ENCODE results near the gene PARP9. TPM values are rescaled to one million over a fixed set of nuclear protein-coding genes. Genes with fewer than 3 reads are reported as not detected.
A peak's percentile ranks its signal among the peaks of the same experiment; 100 is the strongest.

Gene PARP9
- 31.5 TPM for total RNA-seq (ENCODE audit: insufficient read depth, low replicate concordance)

DNA sequence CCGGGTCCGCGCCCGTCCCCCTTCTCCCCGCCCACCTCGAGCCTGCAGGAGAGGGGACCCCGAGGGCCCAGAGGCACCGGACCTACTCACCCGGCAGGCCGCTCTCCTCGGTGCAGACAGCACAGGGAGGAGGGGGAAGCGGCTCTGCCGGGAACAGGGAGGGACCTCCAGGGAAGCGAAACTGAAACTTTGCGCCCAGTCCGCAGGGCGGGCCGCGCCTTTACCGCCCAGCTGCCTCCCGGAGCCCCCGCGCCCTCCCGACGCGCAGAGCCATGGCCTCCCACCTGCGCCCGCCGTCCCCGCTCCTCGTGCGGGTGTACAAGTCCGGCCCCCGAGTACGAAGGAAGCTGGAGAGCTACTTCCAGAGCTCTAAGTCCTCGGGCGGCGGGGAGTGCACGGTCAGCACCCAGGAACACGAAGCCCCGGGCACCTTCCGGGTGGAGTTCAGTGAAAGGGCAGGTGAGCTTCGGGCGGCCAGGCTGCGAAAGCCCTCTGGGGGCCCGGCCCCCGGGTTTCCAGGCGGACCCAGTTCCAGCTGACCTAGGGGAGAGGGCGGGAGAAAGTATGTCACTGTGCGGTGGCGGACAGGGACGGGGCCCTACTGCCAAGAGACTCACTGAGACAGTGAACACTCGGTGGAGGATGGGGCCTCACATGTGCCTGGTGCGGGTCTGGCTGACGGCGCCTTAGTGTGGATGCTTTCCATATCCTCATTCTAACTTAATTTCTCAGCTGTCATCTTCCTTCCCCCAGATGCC is at the start of gene PARP9, which contains the start of gene DTX3L:
Gene PARP9 (minus strand): TSS at position 146 of the 758 bp plus-strand sequence. CDS start 4,680 bp downstream, outside the sequence.
Gene DTX3L (plus strand): TSS at position 184 of the 758 bp plus-strand sequence. CDS start 89 bp downstream, at position 273.
- DNase-seq (ENCODE audit: low spot score), result peak; percentile 85

DNA sequence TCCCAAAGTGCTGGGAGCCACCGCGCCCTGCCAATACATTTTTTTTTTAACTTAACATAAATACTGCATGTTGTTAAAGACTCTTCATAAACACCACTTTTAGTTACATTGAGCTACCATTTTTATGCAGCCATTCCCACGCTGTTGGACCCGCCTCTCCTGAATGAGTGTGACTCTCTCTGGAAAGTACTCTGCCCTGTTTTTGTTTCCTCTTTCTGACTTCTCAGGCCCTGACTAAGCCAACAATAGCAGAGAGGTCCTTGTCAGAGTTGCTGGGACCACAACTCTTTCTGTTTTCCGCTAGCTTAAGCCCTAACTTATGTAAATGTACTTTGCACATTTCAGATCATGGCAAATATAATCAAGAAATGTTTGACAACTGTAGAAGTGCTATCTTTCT is 48.6 kb upstream of the PARP9 start:
- DNase-seq (ENCODE audit: low spot score), result no peak

DNA sequence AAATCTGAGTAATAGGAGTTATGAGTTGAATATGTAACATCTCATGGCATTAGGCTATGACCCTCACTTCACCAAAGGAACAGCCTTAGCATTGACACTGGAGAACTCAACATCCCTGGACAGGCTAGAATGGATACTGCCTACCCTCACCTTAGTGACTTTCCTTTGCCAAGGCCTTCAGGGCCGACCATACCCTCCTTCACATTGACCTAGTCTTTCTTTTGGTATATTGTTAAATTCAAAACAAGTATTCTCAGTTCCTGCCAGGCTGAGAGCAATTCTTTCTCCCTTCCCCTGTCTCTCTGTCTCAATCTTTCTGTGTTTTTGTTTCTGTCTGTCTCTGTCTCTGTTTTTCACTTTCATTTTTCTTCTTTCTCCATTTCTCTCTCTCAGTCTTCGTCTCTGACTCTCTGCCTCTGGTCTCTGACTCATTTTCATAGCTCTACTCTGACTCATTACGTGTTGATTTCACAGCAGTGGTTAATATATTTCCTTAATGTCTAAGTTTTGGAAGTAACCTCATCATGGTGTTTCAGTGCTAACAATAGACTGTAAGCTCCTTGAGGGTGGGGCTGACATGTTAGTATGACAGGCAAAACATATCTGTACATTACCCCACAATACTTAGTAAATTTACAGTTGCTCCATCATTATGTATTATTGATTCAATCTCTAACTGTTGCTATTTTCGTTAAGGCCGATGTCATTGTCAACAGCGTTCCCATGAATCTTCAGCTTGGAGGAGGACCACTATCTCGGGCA is 45.9 kb upstream of the PARP9 start:
- no peak for DNase-seq (ENCODE audit: low spot score)

DNA sequence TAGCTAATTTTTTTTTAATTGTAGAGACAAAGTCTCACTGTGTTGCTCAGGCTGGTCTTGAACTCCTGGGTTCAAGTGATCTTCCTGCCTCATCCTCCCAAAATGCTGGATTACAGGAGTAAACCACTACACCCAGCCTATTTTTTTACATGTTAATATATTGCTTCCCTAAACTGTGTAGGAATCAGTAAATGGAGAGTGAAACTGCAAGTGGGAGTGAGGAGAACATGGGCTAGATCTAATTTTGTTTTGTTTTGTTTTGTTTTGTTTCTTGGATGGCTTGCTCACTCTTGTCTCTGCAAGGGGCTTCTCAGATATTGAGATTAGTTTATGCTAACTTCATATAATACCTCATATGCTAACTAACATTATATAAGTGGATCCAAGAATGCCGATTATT is 44.8 kb upstream of the PARP9 start:
- DNase-seq (ENCODE audit: low spot score), result no peak

DNA sequence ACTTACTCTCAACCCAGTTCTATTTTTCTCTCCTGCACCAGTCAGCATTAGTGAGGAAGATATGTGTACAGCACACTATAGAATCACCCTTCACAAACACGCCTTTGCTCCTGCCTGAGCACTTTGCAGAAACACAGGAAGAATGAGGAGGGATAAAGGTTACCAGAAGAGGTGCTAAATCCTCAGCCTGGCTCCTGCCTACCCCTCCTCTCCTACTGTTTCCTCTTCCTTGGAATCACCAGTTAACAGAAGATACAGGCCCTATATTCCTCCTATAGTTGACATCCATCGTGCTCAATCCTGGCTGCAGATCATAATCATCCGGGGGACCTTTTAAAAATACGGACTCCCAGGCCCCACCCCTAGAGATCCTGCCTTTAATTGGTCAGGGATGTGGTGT is 42.2 kb upstream of the PARP9 start:
- no peak for DNase-seq (ENCODE audit: low spot score)

DNA sequence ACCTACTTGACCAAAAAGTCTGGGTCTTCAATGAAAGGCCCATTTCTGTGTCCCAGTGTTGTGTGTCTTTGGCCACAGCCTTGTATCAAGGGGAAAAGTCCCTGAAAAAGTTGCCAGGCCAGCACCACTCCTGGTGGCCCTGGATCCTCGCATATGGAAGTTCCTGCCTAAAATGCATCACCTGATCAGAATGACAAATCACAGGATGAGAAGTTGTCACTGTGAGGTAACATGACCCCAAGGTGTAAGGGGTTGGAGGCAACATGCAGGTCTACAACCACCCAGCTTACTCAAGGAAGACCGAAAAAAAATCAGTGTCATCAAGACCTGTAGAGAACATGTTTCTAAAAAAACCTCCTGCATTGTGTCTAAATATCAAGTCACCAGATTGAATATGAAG is 39.0 kb upstream of the PARP9 start:
- DNase-seq (ENCODE audit: low spot score), result no peak

DNA sequence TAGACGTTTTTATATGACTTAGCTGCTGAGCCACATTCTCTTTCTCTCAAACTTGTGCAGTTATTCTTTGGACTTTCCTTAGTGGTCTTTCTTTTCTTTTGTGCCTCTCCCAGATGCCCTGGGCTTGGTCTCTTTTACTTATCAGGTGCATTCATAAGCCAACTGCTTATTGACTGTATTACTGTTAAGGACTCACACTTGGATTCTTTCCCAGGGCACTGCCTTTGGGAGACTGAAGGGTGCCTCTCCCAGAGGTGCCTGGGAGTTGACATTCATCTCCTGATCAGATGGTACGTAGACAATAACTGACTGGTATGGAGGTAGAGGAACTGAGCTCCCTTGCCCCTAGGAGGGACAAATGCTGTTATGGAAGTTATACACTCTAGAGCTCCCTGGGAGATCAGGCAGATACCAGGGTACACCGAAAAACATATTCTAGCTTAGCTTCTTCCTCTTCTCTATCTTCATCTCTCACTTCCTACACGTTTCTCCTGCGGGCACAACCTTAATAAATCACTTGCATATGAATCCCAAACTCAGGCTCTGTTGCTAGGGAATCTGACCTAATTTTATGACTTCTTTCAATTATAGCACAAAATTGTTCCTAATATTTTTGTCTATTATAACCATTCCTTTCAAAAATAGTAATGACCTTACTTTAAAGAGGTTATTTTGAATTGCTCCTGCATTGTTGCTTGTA is 38.1 kb upstream of the PARP9 start:
- DNase-seq (ENCODE audit: low spot score), result no peak

DNA sequence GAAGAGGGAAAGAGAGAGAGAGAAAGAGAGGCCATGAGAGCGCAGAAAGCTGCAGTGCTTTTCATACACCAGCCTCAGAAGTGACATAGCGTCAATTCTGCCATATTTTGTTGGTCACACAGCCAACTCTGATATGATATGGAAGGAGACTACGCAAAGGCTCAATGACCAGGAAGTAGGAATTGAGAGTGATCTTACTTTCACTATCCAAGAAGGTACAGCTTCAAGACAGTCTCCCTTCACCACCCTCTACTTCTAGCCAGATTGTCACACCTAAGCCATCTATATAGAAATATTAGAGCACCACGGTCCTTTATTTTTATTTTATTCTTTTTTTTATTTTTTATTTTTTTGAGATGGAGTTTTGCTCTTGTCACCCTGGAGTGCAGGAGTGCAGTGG is 34.5 kb upstream of the PARP9 start:
- DNase-seq (ENCODE audit: low spot score), result no peak

DNA sequence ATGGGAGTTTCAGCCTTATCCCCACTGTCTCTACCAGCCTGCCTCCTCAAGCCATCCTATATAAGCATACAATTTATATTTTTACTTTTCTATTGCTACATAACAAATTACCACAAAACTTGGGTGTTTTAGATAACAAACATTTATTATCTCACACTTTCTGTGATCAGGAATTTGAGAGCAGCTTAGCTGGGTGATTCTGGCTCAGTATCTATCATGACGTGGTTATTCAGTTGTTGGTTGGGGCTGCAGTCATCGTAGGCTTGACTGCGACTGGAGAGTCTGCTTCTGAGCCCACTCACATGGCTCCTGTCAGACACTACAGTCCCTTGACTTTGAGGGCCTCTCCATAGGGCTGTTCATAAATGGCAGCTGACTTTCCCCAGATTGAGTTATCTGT is 34.1 kb upstream of the PARP9 start:
- no peak for DNase-seq (ENCODE audit: low spot score)

DNA sequence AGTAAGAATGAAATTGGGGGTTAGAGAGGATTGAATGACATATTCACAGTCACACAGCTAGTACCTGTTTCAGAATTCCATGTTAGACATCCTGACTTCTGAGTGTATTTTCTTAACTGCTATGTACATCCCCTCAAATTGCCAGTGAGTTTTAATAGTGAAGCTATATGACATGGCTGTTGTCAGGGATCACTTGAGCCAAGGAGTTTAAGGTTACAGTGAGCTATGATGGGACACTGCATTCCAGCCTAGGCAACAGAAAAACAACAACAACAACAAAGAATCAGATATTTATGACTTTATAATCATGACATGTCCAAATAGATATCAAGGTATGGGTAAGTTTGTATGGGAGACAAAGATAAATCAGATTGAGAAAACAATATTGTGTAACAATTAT is 29.9 kb upstream of the PARP9 start:
- DNase-seq (ENCODE audit: low spot score), result no peak

DNA sequence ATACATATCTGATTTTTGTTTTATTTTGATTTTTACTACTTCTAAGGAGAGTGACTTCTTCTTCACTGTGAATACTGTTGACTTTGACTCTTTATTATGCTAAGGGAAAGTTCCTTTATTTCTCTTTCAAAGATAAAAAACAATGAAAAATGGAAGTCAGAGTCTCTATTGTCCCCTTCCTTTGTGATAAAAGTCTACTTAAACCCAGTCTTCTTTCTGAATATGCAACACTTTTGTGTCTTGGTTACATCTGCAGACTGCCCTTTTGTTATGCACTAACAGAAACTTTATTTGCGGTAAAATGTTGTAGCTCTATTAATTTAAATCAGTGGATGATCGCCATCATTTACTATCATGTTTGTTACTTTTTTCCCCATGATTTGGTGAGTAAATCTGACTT is 26.5 kb upstream of the PARP9 start:
- DNase-seq (ENCODE audit: low spot score), result no peak

DNA sequence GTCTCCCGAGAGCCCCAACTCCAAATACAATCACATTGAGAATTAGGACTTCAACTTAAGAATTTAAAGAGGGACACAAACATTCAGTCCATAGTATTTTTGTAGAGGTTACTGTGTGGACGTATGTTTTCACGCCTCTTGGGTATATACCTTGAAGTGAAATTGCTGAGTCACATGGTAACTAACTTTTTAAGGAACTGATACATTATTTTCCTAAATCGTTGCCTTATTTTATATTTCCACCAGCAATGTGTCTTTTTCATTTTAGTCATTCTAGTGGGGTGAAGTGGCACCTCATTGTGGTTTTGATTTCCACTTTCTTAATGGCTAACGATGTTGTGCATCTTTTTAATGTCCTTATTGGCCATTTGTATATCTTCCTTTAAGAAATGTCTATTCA is 25.2 kb upstream of the PARP9 start:
- no peak for DNase-seq (ENCODE audit: low spot score)

DNA sequence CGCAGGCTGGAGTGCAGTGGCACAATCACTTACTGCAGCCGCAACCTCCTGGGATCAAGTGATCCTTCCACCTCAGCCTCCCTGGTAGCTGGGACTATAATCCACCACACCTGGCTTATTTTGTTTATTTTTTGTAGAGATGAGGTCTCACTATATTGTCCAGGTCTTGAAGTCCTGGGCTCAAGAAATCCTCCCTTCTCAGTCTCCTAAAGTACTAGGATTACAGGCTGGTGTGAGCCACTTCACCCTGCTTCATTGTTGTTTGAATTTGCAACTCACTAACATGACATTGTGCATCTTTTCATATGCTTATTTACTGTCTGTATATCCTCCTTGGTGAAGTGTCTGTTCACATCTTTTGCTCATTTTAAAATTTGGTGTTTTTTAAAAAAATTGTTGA is 23.5 kb upstream of the PARP9 start:
- DNase-seq (ENCODE audit: low spot score), result no peak

DNA sequence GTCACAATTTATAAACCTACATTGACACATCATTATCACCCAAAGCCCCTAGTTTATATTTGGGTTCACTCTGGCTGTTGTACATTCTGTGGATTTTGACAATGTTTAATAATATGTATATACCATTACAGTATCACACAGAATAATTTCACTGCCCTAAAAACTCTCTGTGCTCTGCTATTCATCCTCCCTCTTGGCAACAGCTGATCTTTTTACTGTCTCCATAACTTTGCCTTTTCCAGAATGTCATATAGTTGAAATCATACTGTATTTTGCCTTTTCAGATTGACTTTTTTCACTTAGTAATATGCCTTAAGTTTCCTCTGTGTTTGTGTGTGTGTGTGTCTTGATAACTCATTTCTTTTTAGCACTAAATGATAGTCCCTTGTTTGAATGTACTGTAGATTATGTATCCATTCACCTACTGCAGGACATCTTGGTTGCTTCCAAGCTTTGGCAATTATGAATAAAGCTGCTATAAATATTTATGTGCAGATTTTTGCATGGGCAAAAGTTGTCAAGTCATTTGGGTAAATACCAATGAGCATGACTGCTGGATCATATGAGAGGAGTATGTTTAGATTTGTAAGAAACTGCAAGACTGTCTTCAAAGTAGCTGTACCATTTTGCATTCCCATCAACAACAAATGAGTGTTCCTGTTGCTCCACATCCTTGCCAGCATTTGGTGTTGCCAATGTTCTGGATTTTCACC is 22.8 kb upstream of the PARP9 start:
- no peak for DNase-seq (ENCODE audit: low spot score)

DNA sequence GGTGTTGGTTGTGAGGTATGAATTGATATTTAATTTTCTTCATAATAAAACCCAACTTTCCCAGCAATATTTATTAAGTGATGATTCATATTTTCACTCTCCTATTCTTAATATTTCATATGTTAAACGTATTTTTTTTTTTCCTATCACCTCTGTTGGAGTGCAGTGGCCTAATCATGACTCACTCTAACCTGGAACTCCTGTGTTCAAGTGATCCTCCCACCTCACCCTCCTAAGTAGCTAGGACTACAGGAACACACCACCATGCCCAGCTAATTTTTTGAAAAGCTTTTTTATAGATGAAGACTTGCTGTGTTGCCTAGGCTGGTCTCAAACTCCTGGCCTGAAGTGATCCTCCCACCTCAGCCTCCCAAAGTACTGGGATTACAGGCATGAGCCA is 22.0 kb upstream of the PARP9 start:
- no peak for DNase-seq (ENCODE audit: low spot score)

DNA sequence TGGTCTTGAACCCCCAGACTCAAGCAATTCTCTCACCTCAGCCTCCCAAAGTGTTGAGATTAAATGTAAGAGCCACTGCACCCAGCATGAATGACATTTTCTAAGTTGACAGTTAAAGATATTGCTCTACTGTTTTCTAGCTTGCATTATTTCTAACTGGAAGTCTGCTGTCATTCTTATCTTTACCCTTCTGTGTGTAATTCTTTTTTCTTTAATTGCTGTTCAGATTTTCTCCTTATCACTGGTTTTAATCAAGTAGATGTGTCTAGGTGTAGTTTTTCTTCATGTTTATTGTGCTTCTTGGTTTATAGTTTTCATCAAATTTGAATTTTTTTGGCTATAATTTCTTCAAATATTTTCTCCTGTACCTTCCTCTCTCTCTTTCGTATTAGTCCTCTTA is 18.3 kb upstream of the PARP9 start:
- DNase-seq (ENCODE audit: low spot score), result no peak

DNA sequence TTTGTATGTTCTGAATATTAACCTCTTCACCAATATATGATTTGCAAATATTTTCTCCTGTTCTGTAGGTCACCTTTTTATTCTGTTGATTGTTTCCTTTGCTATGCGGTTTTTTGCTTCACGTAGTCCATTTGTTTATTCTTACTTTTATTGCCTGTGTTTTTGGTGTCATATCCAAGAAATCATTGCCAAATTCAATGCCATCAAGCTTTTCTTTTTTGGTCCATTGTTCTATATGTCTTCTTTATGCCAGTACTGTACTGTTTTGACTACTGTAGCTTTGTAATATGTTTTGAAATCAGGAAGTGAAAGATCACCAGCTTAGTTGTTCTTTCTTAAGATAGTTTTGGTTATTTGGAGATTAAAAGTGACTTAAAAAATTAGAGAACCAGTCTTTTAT is 17.5 kb upstream of the PARP9 start:
- DNase-seq (ENCODE audit: low spot score), result no peak

DNA sequence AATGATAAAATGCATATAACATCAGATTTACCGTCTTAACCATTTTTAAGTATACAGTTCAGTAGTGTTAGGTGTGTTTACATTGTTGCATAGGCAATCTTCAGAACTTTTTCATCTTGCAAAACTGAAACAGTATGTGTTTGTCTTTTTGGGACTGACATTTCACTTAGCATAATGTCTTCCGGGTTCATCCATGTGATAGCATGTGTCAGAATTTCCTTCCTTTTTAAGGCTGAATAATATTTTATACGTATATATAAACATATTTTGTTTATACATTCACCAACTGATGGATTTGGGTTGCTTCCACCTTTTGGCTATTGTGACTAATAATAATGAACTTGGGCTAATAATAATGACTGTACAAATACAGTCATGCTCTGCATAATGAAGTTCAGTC is 16.4 kb upstream of the PARP9 start:
- no peak for DNase-seq (ENCODE audit: low spot score)

DNA sequence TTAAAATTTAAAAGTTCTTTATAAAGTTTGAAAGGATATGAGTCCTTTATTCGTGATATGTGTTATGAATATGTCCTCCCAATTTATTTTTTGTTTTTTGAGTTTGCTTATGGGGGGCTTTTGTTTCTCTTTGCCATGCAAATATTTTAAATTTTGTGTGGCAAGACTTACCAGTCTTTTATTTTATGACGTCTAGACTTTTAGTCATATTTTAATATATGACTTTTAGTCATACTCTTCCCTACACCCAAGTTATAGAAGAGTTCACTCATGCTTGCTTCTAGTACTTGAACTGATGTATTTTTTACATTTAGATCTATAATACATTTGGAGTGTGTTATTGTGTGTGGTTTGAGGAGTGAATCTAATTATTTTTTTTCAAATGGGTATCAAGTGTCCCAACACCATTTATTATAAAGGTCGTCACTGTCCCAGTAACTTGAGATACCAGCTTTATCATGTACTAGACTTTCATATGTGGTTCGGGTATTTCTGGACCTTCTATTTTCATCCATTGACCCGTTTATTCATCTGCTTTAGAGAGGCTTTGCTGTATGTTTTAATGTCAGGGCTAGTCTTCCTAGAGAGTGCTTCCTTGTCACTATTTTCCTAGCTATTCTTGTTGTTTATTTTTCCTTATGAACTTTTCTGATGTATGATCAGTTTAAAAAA is 14.1 kb upstream of the PARP9 start:
- DNase-seq (ENCODE audit: low spot score), result no peak

DNA sequence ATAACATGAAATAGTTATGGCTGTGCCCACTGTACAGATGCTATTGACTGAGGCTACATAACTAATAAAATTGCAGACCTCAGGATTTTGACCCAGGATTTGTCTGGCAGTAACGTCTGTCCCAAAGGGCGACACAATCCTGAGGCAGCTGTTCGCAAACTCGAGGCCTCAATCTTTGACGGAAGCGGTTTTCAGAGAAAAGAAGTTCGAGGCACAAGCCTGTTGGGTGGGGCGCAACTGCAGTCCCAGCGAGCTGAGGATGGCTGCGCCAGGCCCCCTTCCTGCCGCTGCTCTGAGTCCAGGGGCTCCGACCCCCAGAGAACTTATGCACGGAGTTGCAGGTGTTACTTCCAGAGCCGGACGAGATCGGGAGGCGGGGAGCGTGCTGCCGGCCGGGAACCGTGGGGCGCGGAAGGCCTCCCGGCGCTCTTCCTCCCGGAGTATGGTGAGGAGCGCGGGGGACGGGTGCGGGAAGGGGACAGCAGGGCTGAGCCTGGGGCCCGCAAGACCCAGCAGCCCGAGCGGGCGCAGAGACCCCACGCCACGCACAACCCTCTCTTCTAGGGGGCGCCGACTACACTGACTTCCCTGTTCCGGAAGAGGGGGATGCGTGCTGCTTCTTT is 13.4 kb upstream of the PARP9 start, which contains the start of gene PARP15:
Gene PARP15 (plus strand): TSS at position 242 of the 623 bp plus-strand sequence. CDS start 18 bp downstream, at position 260.
- DNase-seq (ENCODE audit: low spot score), result no peak

Measured in umbilical cord (tissue), 2 donors.